Body of pancreas (tissue), 4 donors: ENCODE results near the gene CTBP1. TPM values are rescaled to one million over a fixed set of nuclear protein-coding genes. Genes with fewer than 3 reads are reported as not detected.

Source experiments
- ATAC-seq: fragments of 150-250 bp; one replicate; pipeline ENCODE4 v1.9.1; 2016
- DNase-seq, 4 donors: peaks; one replicate each; pipeline ENCODE4 v3.0.0-alpha.2; 2019
- H3K27ac ChIP-seq, 4 donors: fragments of 200-600 bp; sonication (generic); 1 replicate in 3 of 4; 2 replicates in 1 of 4; pipeline versions ENCODE4 v1.5.1 to v1.6.1; 2016 to 2019; ENCODE audit warnings: mild to moderate bottlenecking in 1 of 4, mixed read lengths in 1 of 4, moderate library complexity in 1 of 4
- H3K27me3 ChIP-seq, 2 donors: fragments of 200-600 bp; sonication (generic); one replicate each; pipeline ENCODE4 v1.6.0; 2016; ENCODE audit warnings: mild to moderate bottlenecking in 1 of 2
- H3K36me3 ChIP-seq, 2 donors: fragments of 200-600 bp; sonication (generic); replicated peaks in 1 of 2; 2 replicates each; pipeline ENCODE4 v1.5.1; 2016; ENCODE audit warnings: low read depth in 2 of 2; ENCODE audit not compliant: insufficient read depth in 1 of 2
- H3K4me1 ChIP-seq: fragments of 200-600 bp; sonication (generic); one replicate; pipeline ENCODE4 v1.6.0; 2016
- H3K4me3 ChIP-seq, 2 donors: fragments of 200-600 bp; sonication (generic); 1 replicate in 1 of 2; 2 replicates in 1 of 2; pipeline ENCODE4 v1.5.1; 2016 to 2019
- H3K9me3 ChIP-seq, 3 donors: fragments of 200-600 bp; sonication (generic); 1 replicate in 2 of 3; 2 replicates in 1 of 3; pipeline ENCODE4 v1.5.1; 2016
- POLR2A ChIP-seq, 3 donors: fragments of 450-650 bp; IDR thresholded peaks; one replicate each; pipeline ENCODE4 v1.6.1; 2016; ENCODE audit warnings: antibody characterized with exemption in 3 of 3, mild to moderate bottlenecking in 2 of 3
- WGBS, 2 donors: methylation state at CpG; one replicate each; pipeline ENCODE4 v1.1.5; 2017; 5-methylcytosine and 5-hydroxymethylcytosine counted together
- intact Hi-C: fragments of 100-400 bp; cut with DNase I; formaldehyde crosslinking; loops from one replicate; pipeline ENCODE4 v1.15.1; 2023
- total RNA-seq, 2 donors: library from RNA; depleted of rRNA; stranded (reverse); fragments of >200 nt; gene quantifications; one replicate each; pipeline ENCODE4 v1.1.0, GENCODE V29; 2016
- TF ChIP-seq, protein P1 (sequence below), 7 experiments: fragments of 450-650 bp in 4 of 7; fragments of 200-600 bp in 3 of 7; sonication (generic) in 3 of 7; IDR thresholded peaks; one replicate each; pipeline ENCODE4 v1.5.1; 2016 to 2019; ENCODE audit warnings: antibody characterized with exemption in 7 of 7

CTBP1 gene
- total RNA-seq, 2 donors from 2014 or later: 148 to 458 TPM

- Histone ChIP-seq H3K27me3 (no peaks in the 10 kb centered on the region), H3K9me3 (no peaks in the 10 kb centered on the region), H3K4me3 (no peak overlapping the region), H3K36me3 (no peaks in the 10 kb centered on the region), H3K27ac (no peak overlapping the region), H3K4me1 (peaks cover 12% of the 10 kb centered on the region)
- ATAC-seq: no peak
- 86 to 96% methylated on average over 4 of the region's 4 CpGs for WGBS, 2 donors
- intact Hi-C loops: no loop called here
- DNase-seq: no peak
- TF ChIP-seq, protein P1, sequence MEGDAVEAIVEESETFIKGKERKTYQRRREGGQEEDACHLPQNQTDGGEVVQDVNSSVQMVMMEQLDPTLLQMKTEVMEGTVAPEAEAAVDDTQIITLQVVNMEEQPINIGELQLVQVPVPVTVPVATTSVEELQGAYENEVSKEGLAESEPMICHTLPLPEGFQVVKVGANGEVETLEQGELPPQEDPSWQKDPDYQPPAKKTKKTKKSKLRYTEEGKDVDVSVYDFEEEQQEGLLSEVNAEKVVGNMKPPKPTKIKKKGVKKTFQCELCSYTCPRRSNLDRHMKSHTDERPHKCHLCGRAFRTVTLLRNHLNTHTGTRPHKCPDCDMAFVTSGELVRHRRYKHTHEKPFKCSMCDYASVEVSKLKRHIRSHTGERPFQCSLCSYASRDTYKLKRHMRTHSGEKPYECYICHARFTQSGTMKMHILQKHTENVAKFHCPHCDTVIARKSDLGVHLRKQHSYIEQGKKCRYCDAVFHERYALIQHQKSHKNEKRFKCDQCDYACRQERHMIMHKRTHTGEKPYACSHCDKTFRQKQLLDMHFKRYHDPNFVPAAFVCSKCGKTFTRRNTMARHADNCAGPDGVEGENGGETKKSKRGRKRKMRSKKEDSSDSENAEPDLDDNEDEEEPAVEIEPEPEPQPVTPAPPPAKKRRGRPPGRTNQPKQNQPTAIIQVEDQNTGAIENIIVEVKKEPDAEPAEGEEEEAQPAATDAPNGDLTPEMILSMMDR (IDR thresholded peaks at IDR 0.05): no peak
- TF ChIP-seq POLR2A (IDR thresholded peaks at IDR 0.05): no peak
Observed at GRCh38 chr4:1164040-1164439, 84.9 kb downstream of the CTBP1 start.

Other genes starting within 250 kb of the CTBP1 start
- 10 to 100 TPM; 38.7 to 50.4 TPM for gene FGFRL1, start 237.5 kb downstream of the CTBP1 start, total RNA-seq
- gene RNF212, start 135.6 kb downstream of the CTBP1 start, total RNA-seq: 10 to 100 TPM in 1 of 2 donors, 1 to 10 TPM in 1; 8.2 to 20.5 TPM
- gene SPON2, start 76.5 kb downstream of the CTBP1 start, total RNA-seq: 10 to 100 TPM; 25.4 to 33.5 TPM
- gene MAEA, start 40.8 kb upstream of the CTBP1 start, total RNA-seq: 10 to 100 TPM; 68.7 to 88.0 TPM
- gene UVSSA, start 98.1 kb upstream of the CTBP1 start, total RNA-seq: 10 to 100 TPM; 18.2 to 26.0 TPM
- gene NKX1-1, start 157.3 kb upstream of the CTBP1 start, total RNA-seq: not detected